ENCODE results near the gene TNP2. TPM values are rescaled to one million over a fixed set of nuclear protein-coding genes. Genes with fewer than 3 reads are reported as not detected.

The TNP2 gene
- total and polyA plus RNA-seq, 2 experiments from 2014 or later, result not detected

GRCh38 chr16:11242658-11243057 is 26.5 kb downstream of the TNP2 start (continued):
- TF ChIP-seq, protein P1, sequence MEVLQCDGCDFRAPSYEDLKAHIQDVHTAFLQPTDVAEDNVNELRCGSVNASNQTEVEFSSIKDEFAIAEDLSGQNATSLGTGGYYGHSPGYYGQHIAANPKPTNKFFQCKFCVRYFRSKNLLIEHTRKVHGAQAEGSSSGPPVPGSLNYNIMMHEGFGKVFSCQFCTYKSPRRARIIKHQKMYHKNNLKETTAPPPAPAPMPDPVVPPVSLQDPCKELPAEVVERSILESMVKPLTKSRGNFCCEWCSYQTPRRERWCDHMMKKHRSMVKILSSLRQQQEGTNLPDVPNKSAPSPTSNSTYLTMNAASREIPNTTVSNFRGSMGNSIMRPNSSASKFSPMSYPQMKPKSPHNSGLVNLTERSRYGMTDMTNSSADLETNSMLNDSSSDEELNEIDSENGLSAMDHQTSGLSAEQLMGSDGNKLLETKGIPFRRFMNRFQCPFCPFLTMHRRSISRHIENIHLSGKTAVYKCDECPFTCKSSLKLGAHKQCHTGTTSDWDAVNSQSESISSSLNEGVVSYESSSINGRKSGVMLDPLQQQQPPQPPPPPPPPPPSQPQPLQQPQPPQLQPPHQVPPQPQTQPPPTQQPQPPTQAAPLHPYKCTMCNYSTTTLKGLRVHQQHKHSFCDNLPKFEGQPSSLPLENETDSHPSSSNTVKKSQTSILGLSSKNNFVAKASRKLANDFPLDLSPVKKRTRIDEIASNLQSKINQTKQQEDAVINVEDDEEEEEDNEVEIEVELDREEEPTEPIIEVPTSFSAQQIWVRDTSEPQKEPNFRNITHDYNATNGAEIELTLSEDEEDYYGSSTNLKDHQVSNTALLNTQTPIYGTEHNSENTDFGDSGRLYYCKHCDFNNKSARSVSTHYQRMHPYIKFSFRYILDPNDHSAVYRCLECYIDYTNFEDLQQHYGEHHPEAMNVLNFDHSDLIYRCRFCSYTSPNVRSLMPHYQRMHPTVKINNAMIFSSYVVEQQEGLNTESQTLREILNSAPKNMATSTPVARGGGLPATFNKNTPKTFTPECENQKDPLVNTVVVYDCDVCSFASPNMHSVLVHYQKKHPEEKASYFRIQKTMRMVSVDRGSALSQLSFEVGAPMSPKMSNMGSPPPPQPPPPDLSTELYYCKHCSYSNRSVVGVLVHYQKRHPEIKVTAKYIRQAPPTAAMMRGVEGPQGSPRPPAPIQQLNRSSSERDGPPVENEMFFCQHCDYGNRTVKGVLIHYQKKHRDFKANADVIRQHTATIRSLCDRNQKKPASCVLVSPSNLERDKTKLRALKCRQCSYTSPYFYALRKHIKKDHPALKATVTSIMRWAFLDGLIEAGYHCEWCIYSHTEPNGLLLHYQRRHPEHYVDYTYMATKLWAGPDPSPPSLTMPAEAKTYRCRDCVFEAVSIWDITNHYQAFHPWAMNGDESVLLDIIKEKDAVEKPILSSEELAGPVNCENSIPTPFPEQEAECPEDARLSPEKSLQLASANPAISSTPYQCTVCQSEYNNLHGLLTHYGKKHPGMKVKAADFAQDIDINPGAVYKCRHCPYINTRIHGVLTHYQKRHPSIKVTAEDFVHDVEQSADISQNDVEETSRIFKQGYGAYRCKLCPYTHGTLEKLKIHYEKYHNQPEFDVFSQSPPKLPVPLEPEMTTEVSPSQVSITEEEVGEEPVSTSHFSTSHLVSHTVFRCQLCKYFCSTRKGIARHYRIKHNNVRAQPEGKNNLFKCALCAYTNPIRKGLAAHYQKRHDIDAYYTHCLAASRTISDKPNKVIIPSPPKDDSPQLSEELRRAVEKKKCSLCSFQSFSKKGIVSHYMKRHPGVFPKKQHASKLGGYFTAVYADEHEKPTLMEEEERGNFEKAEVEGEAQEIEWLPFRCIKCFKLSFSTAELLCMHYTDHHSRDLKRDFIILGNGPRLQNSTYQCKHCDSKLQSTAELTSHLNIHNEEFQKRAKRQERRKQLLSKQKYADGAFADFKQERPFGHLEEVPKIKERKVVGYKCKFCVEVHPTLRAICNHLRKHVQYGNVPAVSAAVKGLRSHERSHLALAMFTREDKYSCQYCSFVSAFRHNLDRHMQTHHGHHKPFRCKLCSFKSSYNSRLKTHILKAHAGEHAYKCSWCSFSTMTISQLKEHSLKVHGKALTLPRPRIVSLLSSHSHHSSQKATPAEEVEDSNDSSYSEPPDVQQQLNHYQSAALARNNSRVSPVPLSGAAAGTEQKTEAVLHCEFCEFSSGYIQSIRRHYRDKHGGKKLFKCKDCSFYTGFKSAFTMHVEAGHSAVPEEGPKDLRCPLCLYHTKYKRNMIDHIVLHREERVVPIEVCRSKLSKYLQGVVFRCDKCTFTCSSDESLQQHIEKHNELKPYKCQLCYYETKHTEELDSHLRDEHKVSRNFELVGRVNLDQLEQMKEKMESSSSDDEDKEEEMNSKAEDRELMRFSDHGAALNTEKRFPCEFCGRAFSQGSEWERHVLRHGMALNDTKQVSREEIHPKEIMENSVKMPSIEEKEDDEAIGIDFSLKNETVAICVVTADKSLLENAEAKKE (CRISPR knock-in tag; IDR thresholded peaks at IDR 0.05), result no peak
- TF ChIP-seq NANOG (IDR thresholded peaks at IDR 0.05; ENCODE audit: borderline replicate concordance), result no peak
- no peak for TF ChIP-seq CTCF (conservative IDR thresholded peaks at IDR 0.05; ENCODE audit: low read depth in 2 of 2)
- no peak for TF ChIP-seq JUNB (IDR thresholded peaks at IDR 0.05; ENCODE audit: unreplicated experiment)

- Histone ChIP-seq H3K9me2 (ENCODE audit: insufficient read depth) (no peaks in the 10 kb centered on the region), H2AFZ (no peak overlapping the region), H3K4me2 (no peak overlapping the region), H4K20me1 (replicated peaks; ENCODE audit: insufficient read depth) (no peaks in the 10 kb centered on the region), H3K4me1 (ENCODE audit: insufficient read depth) (no peaks in the 10 kb centered on the region; the same call in 1 of the 2 replicates), H3F3A (replicated peaks; ENCODE audit: low read depth) (no peaks in the 10 kb centered on the region), H3K27ac (ENCODE audit: low read depth) (no peak overlapping the region; the same call in 1 of the 2 replicates), H3K36me3 (ENCODE audit: insufficient read depth) (no peaks in the 10 kb centered on the region), H3K4me3 (no peak overlapping the region), H3K79me2 (replicated peaks; ENCODE audit: insufficient read depth) (no peaks in the 10 kb centered on the region), H3K27me3 (ENCODE audit: insufficient read depth) (no peaks in the 10 kb centered on the region)
- TF ChIP-seq ZNF114 (CRISPR knock-in tag; IDR thresholded peaks at IDR 0.05), result no peak
- no peak for TF ChIP-seq ETS1 (IDR thresholded peaks at IDR 0.05)
- no peak for ATAC-seq
- H3K27me3 Mint-ChIP-seq (ENCODE audit: insufficient read depth, low read depth, poor library complexity), result peaks cover 7% of the 10 kb centered on the region
- DNase-seq (ENCODE audit: low spot score), result no peak
- no peaks in the 10 kb centered on the region for H3K36me3 Mint-ChIP-seq (ENCODE audit: low read depth)
- peaks cover 3% of the 10 kb centered on the region; the same call in 1 of the 3 replicates for H3K4me1 Mint-ChIP-seq
- no peak overlapping the region for H3K27ac Mint-ChIP-seq
- H3K9me3 Mint-ChIP-seq, result no peaks in the 10 kb centered on the region
- no peak overlapping the region for H3K4me3 Mint-ChIP-seq
These were observed 27.5 kb downstream of the TNP2 start for GRCh38 chr16:11241480-11242204.
